HCT116 (cell line): ENCODE results near the gene DKK1. TPM values are rescaled to one million over a fixed set of nuclear protein-coding genes. Genes with fewer than 3 reads are reported as not detected.

Source experiments
- ATAC-seq: fragments of 200-7000 bp; cut with Tn5 transposase; 2 replicates; pipeline ENCODE4 v1.9.1; 2020; ENCODE audit warnings: mild to moderate bottlenecking, moderate library complexity
- BruUV-seq: library from RNA; stranded (reverse); fragments of 400-500 nt; replicated peaks from 2 replicates; lab custom pipeline; 2021; lab: Mats Ljungman, UMichigan
- CTCF ChIA-PET: fragments of 300-600 bp; sonication (Branson Sonifier 250); formaldehyde crosslinking; loops from one replicate; lab custom pipeline; 2021; ENCODE audit warnings: antibody characterized with exemption; lab: Charles Lee
- POLR2A ChIA-PET: fragments of 300-600, 350-600 bp; sonication (Branson Sonifier 250); formaldehyde crosslinking; loops from one replicate; lab custom pipeline; 2021; ENCODE audit warnings: antibody characterized with exemption; lab: Charles Lee
- RAD21 ChIA-PET, 2 experiments: fragments of 300-600 bp; sonication (Branson Sonifier 250); formaldehyde crosslinking; loops; one replicate each; lab custom pipeline; 2023; ENCODE audit warnings: low total read pairs in 2 of 2; ENCODE audit not compliant: uncharacterized antibody in 2 of 2, unreplicated experiment in 2 of 2, low non-redundant PET in 1 of 2; lab: Charles Lee
- DNase-seq: peaks from one replicate; pipeline ENCODE4 v3.0.0-alpha.2; 2010; ENCODE audit warnings: low read depth, low spot score
- H2AFZ ChIP-seq: fragments of 200-600 bp; shearing (Covaris generic), sonication (generic); 2 replicates; pipeline ENCODE4 v1.6.1; 2017; ENCODE audit warnings: low read depth, mixed run types, mixed read lengths, antibody characterized with exemption, low read length; ENCODE audit not compliant: poor library complexity, severe bottlenecking
- H3K27ac ChIP-seq: 2 replicates; pipeline ENCODE4 v1.5.1; 2012; ENCODE audit warnings: low read depth, low read length
- H3K27me3 ChIP-seq: fragments of 200-600 bp; sonication (generic); 2 replicates; pipeline ENCODE4 v1.6.1; 2016; ENCODE audit warnings: mixed run types, low read length, mixed read lengths; ENCODE audit not compliant: insufficient read depth
- H3K36me3 ChIP-seq, 2 experiments: fragments of 200-500 bp in 1 of 2; fragments of 200-600 bp in 1 of 2; sonication (Bioruptor generic) in 1 of 2; sonication (generic) in 1 of 2; 2 replicates each; pipeline versions ENCODE4 v1.5.1 to v1.6.1; 2014 to 2016; ENCODE audit warnings: low read length in 2 of 2, inconsistent platforms in 1 of 2, mixed read lengths in 1 of 2, mixed run types in 1 of 2; ENCODE audit not compliant: insufficient read depth in 2 of 2, control insufficient read depth in 1 of 2
- H3K4me1 ChIP-seq, 2 experiments: fragments of 200-600 bp in 1 of 2; sonication (generic) in 1 of 2; 2 replicates each; pipeline versions ENCODE4 v1.5.1 to v1.6.1; 2012 to 2017; ENCODE audit warnings: low read length in 2 of 2, inconsistent platforms in 1 of 2, mild to moderate bottlenecking in 1 of 2, mixed read lengths in 1 of 2, mixed run types in 1 of 2, moderate library complexity in 1 of 2; ENCODE audit not compliant: insufficient read depth in 2 of 2, control insufficient read depth in 1 of 2
- H3K4me2 ChIP-seq: fragments of 200-600 bp; sonication (generic); 2 replicates; pipeline ENCODE4 v1.6.1; 2017; ENCODE audit warnings: mixed run types, low read length, mixed read lengths
- H3K4me3 ChIP-seq, 2 experiments: fragments of 200-600 bp in 1 of 2; sonication (generic) in 1 of 2; replicated peaks in 1 of 2; 2 replicates each; pipeline ENCODE4 v1.5.1; 2011 to 2016; ENCODE audit warnings: low read length in 2 of 2, control low read depth in 1 of 2, low read depth in 1 of 2, mild to moderate bottlenecking in 1 of 2, mixed read lengths in 1 of 2, mixed run types in 1 of 2
- H3K79me2 ChIP-seq: fragments of 200-600 bp; sonication (generic); 2 replicates; pipeline ENCODE4 v1.6.1; 2017; ENCODE audit warnings: mild to moderate bottlenecking, mixed run types, low read length, moderate library complexity, mixed read lengths; ENCODE audit not compliant: insufficient read depth
- H3K9ac ChIP-seq: fragments of 200-600 bp; sonication (generic); 2 replicates; pipeline ENCODE4 v1.6.1; 2016; ENCODE audit warnings: low read length, mixed read lengths
- H3K9me2 ChIP-seq: fragments of 200-600 bp; sonication (generic), shearing (Covaris generic); 2 replicates; pipeline ENCODE4 v1.6.1; 2017; ENCODE audit warnings: mixed run types, mild to moderate bottlenecking, moderate library complexity; ENCODE audit not compliant: insufficient read depth
- H3K9me3 ChIP-seq, 2 experiments: fragments of 200-500 bp in 1 of 2; fragments of 200-600 bp in 1 of 2; sonication (Bioruptor generic) in 1 of 2; sonication (generic) in 1 of 2; 2 replicates each; pipeline ENCODE4 v1.6.1; 2014 to 2017; ENCODE audit warnings: low read length in 2 of 2, mixed read lengths in 2 of 2, inconsistent platforms in 1 of 2, low read depth in 1 of 2, mild to moderate bottlenecking in 1 of 2, mixed run types in 1 of 2, moderate library complexity in 1 of 2; ENCODE audit not compliant: control insufficient read depth in 1 of 2, insufficient read depth in 1 of 2
- H4K20me1 ChIP-seq: fragments of 200-600 bp; sonication (generic), shearing (Covaris generic); 2 replicates; pipeline ENCODE4 v1.6.1; 2017; ENCODE audit warnings: mixed run types, mild to moderate bottlenecking, moderate library complexity; ENCODE audit not compliant: insufficient read depth
- CTCF ChIP-seq, 3 experiments: fragments of 200-600 bp in 1 of 3; sonication (generic) in 1 of 3; IDR thresholded peaks in 2 of 3; conservative IDR thresholded peaks in 1 of 3; 2 replicates each; pipeline ENCODE4 v1.5.1; 2012 to 2017; ENCODE audit warnings: low read depth in 2 of 3, low read length in 2 of 3, antibody characterized with exemption in 1 of 3, borderline replicate concordance in 1 of 3, control low read depth in 1 of 3, mild to moderate bottlenecking in 1 of 3, mixed read lengths in 1 of 3, mixed run types in 1 of 3, moderate library complexity in 1 of 3; ENCODE audit not compliant: insufficient read depth in 1 of 3
- EZH2 ChIP-seq: fragments of 200-600 bp; sonication (generic); IDR thresholded peaks from 2 replicates; pipeline ENCODE4 v1.6.1; 2017; ENCODE audit warnings: antibody characterized with exemption, mixed run types
- EZH2phosphoT487 ChIP-seq: fragments of 200-600 bp; IDR thresholded peaks from 2 replicates; pipeline ENCODE4 v1.6.1; 2018; ENCODE audit warnings: antibody characterized with exemption, borderline replicate concordance
- FOSL1 ChIP-seq: IDR thresholded peaks from 2 replicates; pipeline ENCODE4 v1.6.1; 2012; ENCODE audit warnings: low read depth
- REST ChIP-seq: IDR thresholded peaks from 2 replicates; pipeline ENCODE4 v1.6.1; 2012; ENCODE audit warnings: low read depth
- SP1 ChIP-seq: IDR thresholded peaks from 2 replicates; pipeline ENCODE4 v1.6.1; 2012; ENCODE audit warnings: low read depth
- SRF ChIP-seq: IDR thresholded peaks from 2 replicates; pipeline ENCODE4 v1.6.1; 2012; ENCODE audit warnings: low read depth
- YY1 ChIP-seq: IDR thresholded peaks from 2 replicates; pipeline ENCODE4 v1.6.1; 2011; ENCODE audit warnings: low read length, low read depth, moderate library complexity, mild to moderate bottlenecking; ENCODE audit not compliant: insufficient replicate concordance; ENCODE audit errors: extremely low read depth
- ZBTB33 ChIP-seq: IDR thresholded peaks from 2 replicates; pipeline ENCODE4 v1.6.1; 2011; ENCODE audit warnings: mild to moderate bottlenecking, low read length, moderate library complexity; ENCODE audit not compliant: insufficient replicate concordance; ENCODE audit errors: extremely low read depth
- intact Hi-C: fragments of 100-400 bp; cut with micrococcal nuclease; formaldehyde crosslinking; loops from 2 replicates; pipeline ENCODE4 v1.10.0; 2022
- total RNA-seq: library from RNA; stranded (reverse); gene quantifications from one replicate; pipeline ENCODE4 v1.2.1, GENCODE V29; 2021; ENCODE audit not compliant: unreplicated experiment

The DKK1 gene
- total RNA-seq, 1 experiment from 2014 or later, result 315 TPM

- TF ChIP-seq REST (no peak), EZH2phosphoT487 (no peak)
Observed at GRCh38 chr10:52313933-52314821, at the start of gene DKK1 (continued).

GRCh38 chr10:52265131-52265926 lies 48.8 kb upstream of the DKK1 start:
- ChIA-PET CTCF (no interaction called here), RAD21 (no interaction called here), POLR2A (no interaction called here)
- intact Hi-C loops, result no loop called here
- Histone ChIP-seq H3K27ac (no peak overlapping the region), H3K9ac (no peak overlapping the region), H2AFZ (no peak overlapping the region), H3K9me3 (no peaks in the 10 kb centered on the region), H4K20me1 (no peaks in the 10 kb centered on the region), H3K4me1 (no peaks in the 10 kb centered on the region), H3K79me2 (no peaks in the 10 kb centered on the region), H3K4me2 (no peak overlapping the region), H3K36me3 (no peaks in the 10 kb centered on the region), H3K9me2 (no peaks in the 10 kb centered on the region), H3K27me3 (no peaks in the 10 kb centered on the region), H3K4me3 (no peak overlapping the region)
- no TSS peak for BruUV-seq
- ATAC-seq (no peak), DNase-seq (no peak)
- TF ChIP-seq CTCF (IDR thresholded peaks at IDR 0.05 in 2 of 3, conservative IDR thresholded peaks at IDR 0.05 in 1 of 3; ENCODE audit: borderline replicate concordance in 1 of 3, insufficient read depth in 1 of 3, low read depth in 2 of 3, low read length in 2 of 3), result no peak
- TF ChIP-seq FOSL1, result no peak
- TF ChIP-seq SP1, result no peak
- TF ChIP-seq YY1, result no peak
- TF ChIP-seq EZH2, result no peak
- no peak for TF ChIP-seq ZBTB33
- TF ChIP-seq SRF, result no peak
